Mononuclear cell (primary cell): ENCODE data around the gene RFXAP. TPM values are rescaled to one million over a fixed set of nuclear protein-coding genes. Genes with fewer than 3 reads are reported as not detected.

Experiments used
- H3K27me3 ChIP-seq: 2 replicates; pipeline ENCODE4 v1.6.0; 2011; ENCODE audit warnings: low read length, control low read depth; ENCODE audit not compliant: insufficient read depth
- H3K4me1 ChIP-seq: 2 replicates; pipeline ENCODE4 v1.5.1; 2011; ENCODE audit warnings: mild to moderate bottlenecking, low read length, control low read depth; ENCODE audit not compliant: insufficient read depth
- H3K4me3 ChIP-seq: 2 replicates; pipeline ENCODE4 v1.5.1; 2011; ENCODE audit warnings: mild to moderate bottlenecking, low read length, moderate library complexity
- H3K9me3 ChIP-seq: 2 replicates; pipeline ENCODE4 v1.5.1; 2011; ENCODE audit warnings: low read depth, mild to moderate bottlenecking, control low read depth, low read length
- total RNA-seq: library from RNA; depleted of rRNA; stranded (reverse); fragments of >200 nt; gene quantifications from one replicate; pipeline ENCODE4 v1.2.3, GENCODE V29; 2012

Gene RFXAP
- total RNA-seq, 1 donor, result 1.6 TPM

DNA sequence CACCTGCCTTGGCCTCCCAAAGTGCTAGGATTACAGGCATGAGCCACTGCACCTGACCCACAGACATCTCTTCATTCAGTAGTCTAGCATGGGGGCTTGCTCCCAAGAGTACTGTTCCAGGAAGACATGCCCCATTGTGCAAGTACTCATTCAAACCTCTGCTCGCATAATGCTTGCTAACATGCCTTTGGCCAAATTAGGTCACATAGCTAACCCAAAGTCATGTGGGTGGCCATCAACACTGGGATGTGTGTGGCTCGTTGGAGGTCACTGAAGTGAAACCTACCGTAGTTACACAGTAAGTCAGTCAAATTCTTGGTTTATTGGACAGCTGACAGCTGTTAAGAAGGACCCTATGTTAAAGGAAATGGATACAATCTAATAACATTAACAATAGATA lies 20.3 kb downstream of the RFXAP start:
- Histone ChIP-seq H3K4me3 (no peak overlapping the region), H3K9me3 (no peaks in the 10 kb centered on the region), H3K4me1 (no peaks in the 10 kb centered on the region), H3K27me3 (no peaks in the 10 kb centered on the region)

DNA sequence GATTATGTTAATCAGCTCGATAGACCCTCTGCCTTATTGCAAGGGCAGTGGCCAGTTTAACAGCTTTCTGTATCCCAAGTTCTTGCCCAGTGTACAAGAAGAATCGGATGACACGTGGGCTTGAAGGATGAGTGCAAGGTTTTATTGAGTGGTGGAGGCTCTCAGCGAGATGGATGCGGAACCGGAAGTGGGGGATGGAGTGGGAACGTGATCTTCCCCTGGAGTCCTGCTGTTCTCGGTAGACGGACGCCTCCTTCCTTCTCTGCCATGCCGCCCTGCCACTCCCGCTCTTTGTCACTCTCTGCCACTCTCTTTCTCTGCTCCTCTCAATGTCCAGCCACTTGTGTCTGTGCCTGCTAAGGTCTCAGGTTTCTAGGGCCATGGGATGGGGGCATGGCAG lies 21.0 kb downstream of the RFXAP start:
- Histone ChIP-seq H3K4me1 (no peaks in the 10 kb centered on the region), H3K4me3 (no peak overlapping the region), H3K9me3 (no peaks in the 10 kb centered on the region), H3K27me3 (no peaks in the 10 kb centered on the region)

DNA sequence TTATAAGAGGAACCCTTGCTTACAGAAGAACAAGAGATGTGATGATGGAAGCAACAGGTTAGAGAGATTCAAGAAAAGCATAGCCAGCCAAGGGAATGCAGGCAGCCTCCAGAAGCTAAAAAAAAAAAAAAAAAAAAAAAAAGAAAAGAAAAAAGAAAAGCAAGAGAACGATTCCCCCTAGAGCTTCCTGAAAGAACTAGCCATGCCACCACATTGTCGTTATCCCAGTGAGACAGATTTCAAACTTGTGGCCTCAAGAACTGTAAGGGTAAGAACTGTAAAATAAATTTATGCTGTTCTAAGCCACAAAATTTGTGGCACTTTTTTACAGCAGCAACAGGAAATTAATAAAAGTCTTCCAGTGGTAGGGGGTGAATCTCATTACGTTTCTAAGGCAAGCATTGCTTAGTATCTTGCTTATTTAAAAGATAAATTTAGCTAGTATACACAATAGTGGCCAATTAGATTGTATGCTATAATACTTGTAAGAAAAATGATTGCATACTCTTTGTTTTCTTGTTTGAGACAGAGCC lies 21.8 kb downstream of the RFXAP start:
- no peak overlapping the region for H3K4me3 ChIP-seq
- H3K9me3 ChIP-seq, result no peaks in the 10 kb centered on the region
- H3K4me1 ChIP-seq, result no peaks in the 10 kb centered on the region
- H3K27me3 ChIP-seq, result no peaks in the 10 kb centered on the region

DNA sequence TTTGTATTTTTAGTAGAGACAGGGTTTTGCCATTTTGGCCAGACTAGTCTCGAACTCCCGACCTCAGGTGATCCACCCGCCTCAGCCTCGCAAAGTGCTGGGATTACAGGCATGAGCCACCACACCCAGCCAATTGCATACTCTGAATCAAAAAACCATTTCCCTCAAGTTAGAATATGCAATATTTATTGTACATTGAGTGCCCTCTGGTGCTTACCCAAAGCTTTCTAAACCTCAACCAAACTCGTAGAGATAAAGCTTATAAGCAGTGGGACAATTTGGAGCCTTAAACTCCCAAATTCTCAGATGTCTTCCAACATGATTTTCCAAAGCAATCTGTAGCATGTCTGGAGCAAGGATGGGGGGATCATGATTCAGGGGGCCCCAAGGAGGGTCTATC lies 22.4 kb downstream of the RFXAP start:
- Histone ChIP-seq H3K4me1 (no peaks in the 10 kb centered on the region), H3K9me3 (no peaks in the 10 kb centered on the region), H3K27me3 (no peaks in the 10 kb centered on the region), H3K4me3 (no peak overlapping the region)

DNA sequence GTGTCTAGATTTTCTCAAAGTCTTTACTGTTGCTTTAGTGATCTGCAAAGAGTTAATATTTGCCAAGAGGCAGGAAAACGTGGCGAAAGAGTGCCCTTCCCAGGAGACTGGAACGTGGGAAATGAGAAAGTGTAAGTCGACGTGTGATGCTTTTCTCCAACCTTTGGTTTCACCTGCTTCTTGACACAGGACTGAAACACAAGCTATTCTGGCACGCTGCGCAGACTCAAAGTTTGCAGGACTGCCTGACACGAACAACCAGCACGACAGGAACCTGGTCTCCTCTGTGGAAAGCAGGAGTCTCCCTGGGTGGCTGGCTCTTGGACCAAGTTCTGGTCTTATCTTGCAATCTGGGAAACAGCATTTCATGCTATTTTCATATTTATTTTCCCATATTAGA lies 28.6 kb downstream of the RFXAP start:
- no peaks in the 10 kb centered on the region for H3K9me3 ChIP-seq
- no peaks in the 10 kb centered on the region for H3K27me3 ChIP-seq
- no peaks in the 10 kb centered on the region for H3K4me1 ChIP-seq
- no peak overlapping the region for H3K4me3 ChIP-seq

DNA sequence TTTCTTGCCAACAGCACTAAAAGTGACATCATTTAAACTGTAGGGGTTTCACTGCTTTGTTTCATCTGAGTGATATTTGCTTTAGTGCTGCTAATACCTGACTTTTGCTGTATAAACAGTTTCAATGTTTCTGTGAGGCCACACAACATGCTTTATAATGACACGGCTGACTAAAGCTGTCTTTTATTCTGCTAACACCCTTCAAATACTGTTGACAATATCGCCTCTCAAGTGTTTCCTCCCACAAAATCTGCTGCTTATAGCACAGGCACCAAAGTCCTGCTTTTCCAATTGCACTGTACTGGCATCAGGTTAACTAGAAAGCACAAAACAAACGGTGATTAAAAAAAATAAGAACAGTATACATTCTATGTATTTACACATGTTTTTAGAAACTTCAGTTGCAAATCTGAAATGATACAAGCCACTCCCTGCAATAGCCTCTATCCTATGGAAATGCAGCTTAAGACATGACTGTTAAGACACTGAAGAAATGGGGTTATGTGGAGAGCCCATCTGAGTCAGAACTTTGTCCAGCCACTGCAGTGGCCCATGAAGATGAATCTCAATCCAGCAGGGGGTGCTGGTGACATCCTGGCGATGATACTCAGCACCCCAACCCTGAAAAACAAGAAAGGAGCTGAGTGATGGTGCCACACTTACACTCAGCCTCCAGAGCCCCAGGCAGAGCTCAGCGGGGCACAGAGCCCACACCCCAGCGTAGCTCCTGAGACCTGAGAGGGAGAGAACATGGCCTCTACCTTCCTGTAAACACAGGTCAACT lies 29.4 kb downstream of the RFXAP start:
- H3K27me3 ChIP-seq, result no peaks in the 10 kb centered on the region
- H3K4me3 ChIP-seq, result no peak overlapping the region
- H3K4me1 ChIP-seq, result no peaks in the 10 kb centered on the region
- H3K9me3 ChIP-seq, result no peaks in the 10 kb centered on the region

DNA sequence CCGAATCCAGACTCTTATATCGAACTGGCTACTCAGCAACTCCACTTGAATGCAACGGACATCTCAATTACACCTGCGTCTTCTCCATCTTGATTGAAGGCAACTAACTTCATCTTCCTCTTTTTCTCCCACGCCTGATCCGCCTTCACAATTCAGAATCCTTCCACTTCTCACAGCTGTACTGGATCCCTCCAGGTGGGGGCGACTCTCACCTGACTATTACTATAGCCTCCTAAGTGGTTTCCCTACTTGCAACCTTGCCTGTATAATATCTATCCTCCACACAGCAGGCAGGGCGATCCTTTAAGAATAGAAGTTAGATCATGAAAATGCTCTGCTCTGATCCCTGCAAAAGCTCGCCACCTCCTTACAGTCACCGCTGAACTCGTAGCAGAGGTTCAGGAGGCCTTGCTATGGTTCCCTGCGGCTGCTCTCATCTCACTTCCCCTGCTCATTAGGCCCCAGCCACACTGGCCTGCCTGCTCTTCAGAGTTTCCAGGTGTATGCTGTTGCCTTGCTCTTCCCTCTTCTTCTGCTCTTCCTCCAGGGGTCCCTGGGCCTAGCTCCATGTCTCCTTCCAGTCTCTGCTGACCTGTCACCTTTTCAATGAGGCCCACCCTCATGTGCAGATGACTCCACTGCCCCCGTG lies 31.9 kb downstream of the RFXAP start:
- no peaks in the 10 kb centered on the region for H3K9me3 ChIP-seq
- no peaks in the 10 kb centered on the region for H3K4me1 ChIP-seq
- H3K27me3 ChIP-seq, result no peaks in the 10 kb centered on the region
- H3K4me3 ChIP-seq, result no peak overlapping the region

DNA sequence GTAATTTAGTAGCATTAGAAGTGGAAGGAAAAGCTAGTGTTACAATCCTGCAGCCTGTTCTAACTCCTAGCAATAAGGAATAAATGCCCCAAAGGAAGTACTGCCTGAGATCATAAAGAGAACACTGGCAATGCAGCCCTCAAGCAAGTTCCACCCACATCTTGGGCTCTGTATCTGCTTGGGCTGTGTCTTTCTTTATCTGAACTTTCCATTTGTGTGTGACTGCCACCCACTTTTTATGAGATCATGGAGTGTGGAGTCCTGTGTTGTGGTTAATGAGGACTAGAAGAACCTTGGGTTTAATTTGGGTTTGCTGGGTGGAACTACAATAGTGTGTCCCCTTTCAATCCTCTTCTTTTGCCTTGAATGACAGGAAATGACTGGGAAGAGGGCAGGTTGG lies 38.2 kb downstream of the RFXAP start:
- Histone ChIP-seq H3K27me3 (no peaks in the 10 kb centered on the region), H3K9me3 (no peaks in the 10 kb centered on the region), H3K4me1 (no peaks in the 10 kb centered on the region), H3K4me3 (no peak overlapping the region)

DNA sequence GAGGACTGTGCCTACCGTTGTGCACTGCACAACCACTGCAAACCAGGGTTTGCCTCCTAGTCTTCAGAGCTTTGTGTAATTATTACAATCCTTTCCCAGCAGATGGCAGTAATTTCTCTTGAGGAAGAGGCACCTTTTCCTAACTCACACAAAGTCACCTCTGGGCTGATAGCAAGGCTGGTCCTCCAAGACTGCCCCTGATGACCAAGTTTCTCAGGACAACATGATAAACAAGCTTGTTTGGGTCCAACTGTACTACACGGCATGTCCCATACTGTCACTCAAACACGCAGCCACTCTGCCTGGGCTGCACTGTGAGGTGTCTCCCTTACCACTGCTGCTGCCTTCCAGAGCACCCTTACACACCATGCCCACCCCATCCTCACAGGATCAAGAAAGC lies 39.3 kb downstream of the RFXAP start:
- Histone ChIP-seq H3K9me3 (no peaks in the 10 kb centered on the region), H3K4me1 (no peaks in the 10 kb centered on the region), H3K4me3 (no peak overlapping the region), H3K27me3 (no peaks in the 10 kb centered on the region)

DNA sequence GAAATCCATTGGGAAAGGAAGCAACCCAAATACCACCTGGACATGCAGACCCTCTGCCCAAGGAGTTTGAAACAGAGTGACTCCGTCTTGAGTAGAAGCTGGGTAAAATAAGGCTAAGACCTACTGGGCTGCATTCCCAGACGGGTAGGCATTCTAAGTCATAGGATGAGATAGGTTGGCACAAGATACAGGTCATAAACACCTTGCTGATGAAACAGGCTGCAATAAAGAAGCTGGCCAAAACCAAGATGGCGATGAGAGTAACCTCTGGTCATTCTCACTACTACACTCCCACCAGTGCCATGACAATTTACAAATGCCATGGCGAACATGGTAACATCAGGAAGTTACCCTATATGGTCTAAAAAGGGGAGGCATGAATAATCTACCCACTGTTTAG lies 40.2 kb downstream of the RFXAP start:
- H3K27me3 ChIP-seq, result no peaks in the 10 kb centered on the region
- no peak overlapping the region for H3K4me3 ChIP-seq
- H3K4me1 ChIP-seq, result no peaks in the 10 kb centered on the region
- no peaks in the 10 kb centered on the region for H3K9me3 ChIP-seq

DNA sequence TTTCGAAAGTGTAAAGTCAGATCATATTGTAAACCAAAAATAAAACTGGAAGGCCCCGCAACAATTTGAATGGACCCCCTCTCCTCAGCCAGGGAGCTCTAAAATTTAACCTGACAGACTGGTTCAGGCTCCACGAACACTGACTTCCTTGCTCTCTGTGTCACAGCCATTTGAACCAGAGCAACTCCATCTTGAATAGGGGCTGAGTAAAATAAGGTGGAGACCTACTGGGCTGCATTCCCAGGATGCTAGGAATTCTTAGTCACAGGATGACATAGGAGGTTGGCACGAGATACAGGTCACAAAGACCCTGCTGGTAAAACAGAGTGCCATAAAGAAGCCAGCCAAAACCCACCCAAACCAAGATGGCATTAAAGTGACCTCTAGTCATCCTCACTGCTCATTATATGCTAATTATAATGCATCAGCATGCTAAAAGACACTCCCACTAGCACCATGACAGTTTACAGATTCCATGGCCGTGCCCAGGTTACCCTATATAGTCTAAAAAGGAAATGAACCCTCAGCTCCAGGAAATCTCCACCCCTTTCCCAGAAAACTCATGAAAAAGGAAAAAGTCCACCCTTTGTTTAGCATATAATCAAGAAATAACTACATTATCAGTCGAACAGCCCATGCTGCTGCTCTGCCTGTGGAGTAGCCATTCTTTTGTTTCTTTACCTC lies 43.1 kb downstream of the RFXAP start:
- H3K27me3 ChIP-seq, result peaks cover 5% of the 10 kb centered on the region
- no peaks in the 10 kb centered on the region for H3K9me3 ChIP-seq
- H3K4me1 ChIP-seq, result peaks cover 5% of the 10 kb centered on the region
- H3K4me3 ChIP-seq, result no peak overlapping the region

DNA sequence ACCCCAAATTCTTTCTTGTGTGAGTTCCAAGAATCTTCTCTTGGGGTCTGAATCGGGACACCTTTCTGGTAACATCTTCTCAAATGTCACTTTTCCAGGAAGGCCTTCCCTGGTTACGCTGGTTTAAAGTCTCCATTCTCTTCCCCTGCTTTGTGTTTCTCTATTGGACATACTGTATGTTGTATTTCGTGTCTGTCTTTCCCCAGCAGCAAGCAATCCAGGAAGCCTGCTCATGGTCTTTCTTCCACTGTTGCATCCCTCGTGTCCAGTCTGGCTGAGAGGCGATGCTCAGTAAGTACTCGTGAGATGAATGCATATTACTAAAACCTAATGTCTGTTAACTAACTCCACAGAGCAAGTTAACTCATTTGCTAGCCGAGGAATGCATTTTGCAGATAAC lies 43.7 kb downstream of the RFXAP start:
- Histone ChIP-seq H3K4me1 (peaks cover 5% of the 10 kb centered on the region), H3K27me3 (peaks cover 5% of the 10 kb centered on the region), H3K9me3 (no peaks in the 10 kb centered on the region), H3K4me3 (no peak overlapping the region)

DNA sequence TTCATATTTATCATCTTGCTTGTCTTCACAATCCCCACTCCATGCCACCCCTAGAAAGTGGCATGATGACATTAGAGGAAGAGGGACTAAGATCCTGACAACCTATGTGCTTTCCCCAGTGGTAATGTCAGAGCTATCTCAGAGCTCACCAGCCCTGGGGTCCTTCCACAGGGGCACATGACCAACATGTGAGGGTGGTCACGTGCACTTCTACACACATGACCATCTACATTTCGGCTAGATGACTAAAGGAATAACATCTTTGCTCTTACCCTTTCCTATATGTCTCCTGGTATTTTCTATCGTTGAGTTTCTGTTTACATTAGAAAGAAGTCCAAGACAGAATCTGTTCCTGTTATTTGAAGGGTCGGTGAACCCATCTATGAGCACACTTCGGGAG lies 46.2 kb downstream of the RFXAP start:
- Histone ChIP-seq H3K9me3 (no peaks in the 10 kb centered on the region), H3K27me3 (peaks cover 5% of the 10 kb centered on the region), H3K4me3 (no peak overlapping the region), H3K4me1 (peaks cover 5% of the 10 kb centered on the region)

DNA sequence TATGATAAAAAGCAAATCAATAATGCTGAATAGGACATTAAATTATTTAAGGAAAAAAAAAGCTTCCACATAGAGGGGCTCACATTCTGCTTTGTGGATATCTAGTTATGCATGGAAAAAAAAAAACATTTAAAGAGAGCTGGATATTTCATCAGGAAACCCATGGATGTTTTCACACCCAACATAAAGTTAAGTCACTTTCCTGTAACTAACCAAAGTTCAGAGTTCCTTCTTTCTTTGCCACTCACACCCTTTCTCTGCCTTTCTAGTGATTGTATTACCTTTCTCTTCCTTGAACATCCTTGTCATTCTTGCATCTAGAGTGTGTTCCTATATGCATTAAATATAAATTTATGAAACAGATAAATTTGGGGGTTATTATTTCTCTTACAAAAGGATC lies 47.2 kb downstream of the RFXAP start:
- H3K4me3 ChIP-seq, result no peak overlapping the region
- peaks cover 5% of the 10 kb centered on the region for H3K4me1 ChIP-seq
- H3K27me3 ChIP-seq, result peaks cover 5% of the 10 kb centered on the region
- H3K9me3 ChIP-seq, result no peaks in the 10 kb centered on the region

DNA sequence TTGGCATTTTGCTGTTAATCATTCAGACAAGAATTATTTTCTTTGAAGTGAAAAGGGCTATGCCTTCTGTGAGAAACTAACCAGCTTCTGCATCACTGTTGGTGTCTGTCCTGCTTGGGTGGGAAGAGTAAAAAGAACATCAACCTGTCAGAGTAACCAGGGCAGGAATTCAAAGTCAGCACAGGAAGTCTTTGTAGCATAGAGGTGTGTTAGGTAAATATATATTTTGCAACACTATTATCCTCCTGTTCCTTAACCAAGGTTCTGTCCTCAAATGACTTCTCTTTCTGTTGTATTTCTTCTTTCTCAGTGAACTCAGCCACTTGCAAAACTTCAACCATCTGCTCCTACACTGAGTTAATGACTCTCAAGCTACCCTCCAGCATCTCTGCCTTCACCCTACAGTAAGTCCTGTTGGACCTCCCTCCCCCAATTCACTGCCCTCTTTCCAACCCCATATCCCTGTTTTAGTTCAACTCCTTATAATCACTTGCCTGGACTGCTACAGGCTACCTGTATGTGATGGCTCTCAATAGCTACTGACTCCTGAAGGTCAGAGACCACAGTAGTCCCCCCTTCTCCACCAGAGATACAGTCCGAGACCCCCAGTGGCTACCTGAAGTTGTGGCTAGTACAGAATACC lies 51.1 kb downstream of the RFXAP start:
- H3K27me3 ChIP-seq, result peaks cover 4% of the 10 kb centered on the region
- H3K4me1 ChIP-seq, result peaks cover 5% of the 10 kb centered on the region
- no peaks in the 10 kb centered on the region for H3K9me3 ChIP-seq
- H3K4me3 ChIP-seq, result no peak overlapping the region
